Measurements from ENCODE around the gene MICAL3. TPM values are rescaled to one million over a fixed set of nuclear protein-coding genes. Genes with fewer than 3 reads are reported as not detected.

Gene MICAL3
- polyA plus RNA-seq, 2 of the 4 experiments (the other 2 are of a cell fraction), result 20.5 to 30.1 TPM

DNA sequence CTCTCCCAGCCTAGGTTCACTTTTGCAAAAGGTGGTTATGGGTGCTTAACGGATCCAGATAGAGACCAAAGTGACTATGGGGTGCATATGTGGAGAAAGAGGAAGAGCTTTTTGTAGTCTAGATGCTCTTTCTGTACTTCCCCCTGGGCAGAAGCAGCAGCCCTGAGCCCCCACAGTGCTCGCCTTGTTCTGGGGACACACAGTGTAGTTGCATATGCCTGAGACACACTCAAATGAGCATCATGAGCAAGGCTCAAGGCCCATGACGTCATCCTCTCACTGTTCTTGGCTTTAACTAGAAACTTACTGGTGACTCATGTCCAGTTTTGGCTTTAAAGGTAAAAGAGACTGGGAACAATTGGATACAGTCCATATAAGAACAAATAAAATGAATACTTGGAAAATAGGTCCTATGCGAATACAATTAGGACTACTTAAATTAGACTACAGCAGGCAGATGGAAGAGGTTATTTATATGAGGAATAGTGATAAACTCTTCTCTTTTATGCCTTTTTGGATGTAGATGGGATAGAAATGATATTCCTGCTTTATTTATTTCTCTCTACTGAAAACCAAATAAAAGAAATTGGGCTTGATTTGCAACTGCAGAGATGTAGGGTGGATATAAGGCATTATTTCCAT, 33.3 kb upstream of the MICAL3 start:
- POLR2A ChIA-PET, result no interaction called here
- no peak for TF ChIP-seq ESRRA (IDR thresholded peaks at IDR 0.05; ENCODE audit: borderline replicate concordance, low read length)
- TF ChIP-seq EHMT2 (IDR thresholded peaks at IDR 0.05; ENCODE audit: low read depth), result no peak
- no peak for TF ChIP-seq MYC (IDR thresholded peaks at IDR 0.05; ENCODE audit: borderline replicate concordance, low read length)
- no peak for TF ChIP-seq HOXB13 (CRISPR knock-in tag; IDR thresholded peaks at IDR 0.05; ENCODE audit: low read depth)
- TF ChIP-seq JUNB (IDR thresholded peaks at IDR 0.05), result peak; percentile 51
- TF ChIP-seq, protein P1, sequence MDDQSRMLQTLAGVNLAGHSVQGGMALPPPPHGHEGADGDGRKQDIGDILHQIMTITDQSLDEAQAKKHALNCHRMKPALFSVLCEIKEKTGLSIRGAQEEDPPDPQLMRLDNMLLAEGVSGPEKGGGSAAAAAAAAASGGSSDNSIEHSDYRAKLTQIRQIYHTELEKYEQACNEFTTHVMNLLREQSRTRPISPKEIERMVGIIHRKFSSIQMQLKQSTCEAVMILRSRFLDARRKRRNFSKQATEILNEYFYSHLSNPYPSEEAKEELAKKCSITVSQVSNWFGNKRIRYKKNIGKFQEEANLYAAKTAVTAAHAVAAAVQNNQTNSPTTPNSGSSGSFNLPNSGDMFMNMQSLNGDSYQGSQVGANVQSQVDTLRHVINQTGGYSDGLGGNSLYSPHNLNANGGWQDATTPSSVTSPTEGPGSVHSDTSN (IDR thresholded peaks at IDR 0.05), result no peak
- no peak for TF ChIP-seq SREBF2 (IDR thresholded peaks at IDR 0.05)
- TF ChIP-seq HEYL (CRISPR knock-in tag; IDR thresholded peaks at IDR 0.05), result no peak
- TF ChIP-seq, protein P2, sequence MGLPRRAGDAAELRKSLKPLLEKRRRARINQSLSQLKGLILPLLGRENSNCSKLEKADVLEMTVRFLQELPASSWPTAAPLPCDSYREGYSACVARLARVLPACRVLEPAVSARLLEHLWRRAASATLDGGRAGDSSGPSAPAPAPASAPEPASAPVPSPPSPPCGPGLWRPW (IDR thresholded peaks at IDR 0.05), result no peak
- TF ChIP-seq PHF8 (IDR thresholded peaks at IDR 0.05; ENCODE audit: borderline replicate concordance, low read depth), result no peak
- no peak for TF ChIP-seq HOXB5 (CRISPR knock-in tag; IDR thresholded peaks at IDR 0.05)
- peak; percentile 40; the same call in 1 of the 2 replicates for TF ChIP-seq FOSL2 (IDR thresholded peaks at IDR 0.05)
- peak; percentile 96 for TF ChIP-seq FOSL2 (CRISPR knock-in tag; IDR thresholded peaks at IDR 0.05)
- TF ChIP-seq, protein P3, sequence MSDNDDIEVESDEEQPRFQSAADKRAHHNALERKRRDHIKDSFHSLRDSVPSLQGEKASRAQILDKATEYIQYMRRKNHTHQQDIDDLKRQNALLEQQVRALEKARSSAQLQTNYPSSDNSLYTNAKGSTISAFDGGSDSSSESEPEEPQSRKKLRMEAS (IDR thresholded peaks at IDR 0.05), result 0 out of 2 replicates have a peak, but pooled peaks have one; percentile 33
- no peak for TF ChIP-seq ZC3H11A (IDR thresholded peaks at IDR 0.05)
- TF ChIP-seq, protein P4, sequence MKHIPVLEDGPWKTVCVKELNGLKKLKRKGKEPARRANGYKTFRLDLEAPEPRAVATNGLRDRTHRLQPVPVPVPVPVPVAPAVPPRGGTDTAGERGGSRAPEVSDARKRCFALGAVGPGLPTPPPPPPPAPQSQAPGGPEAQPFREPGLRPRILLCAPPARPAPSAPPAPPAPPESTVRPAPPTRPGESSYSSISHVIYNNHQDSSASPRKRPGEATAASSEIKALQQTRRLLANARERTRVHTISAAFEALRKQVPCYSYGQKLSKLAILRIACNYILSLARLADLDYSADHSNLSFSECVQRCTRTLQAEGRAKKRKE (CRISPR knock-in tag; IDR thresholded peaks at IDR 0.05; ENCODE audit: low read depth), result no peak
- no peak for TF ChIP-seq CHD4 (IDR thresholded peaks at IDR 0.05; ENCODE audit: borderline replicate concordance)
- Histone ChIP-seq H3K4me1 (peaks cover 71% of the 10 kb centered on the region), H3K27ac (peak overlapping the region; percentile 92 to 95), H3K4me3 (no peak overlapping the region), H3K4me2 (peak overlapping the region; percentile 72), H3K9me3 (no peaks in the 10 kb centered on the region)
- peak; percentile 68 to 79 for ATAC-seq
- CTCF ChIA-PET, result interaction anchor here (0.9 to 6.6 kb wide), 2 partner anchors 13 to 18 kb away, joined by 4 to 37 read pairs; no protein-coding TSS in a partner anchor
- no peak for FAIRE-seq
- 27% methylated on average over 4 of the region's 4 CpGs for WGBS (ENCODE audit: missing lambda C conversion rate)
- peak; percentile 60 to 85 for DNase-seq (ENCODE audit: low read depth in 1 of 2, low spot score in 1 of 2)

DNA sequence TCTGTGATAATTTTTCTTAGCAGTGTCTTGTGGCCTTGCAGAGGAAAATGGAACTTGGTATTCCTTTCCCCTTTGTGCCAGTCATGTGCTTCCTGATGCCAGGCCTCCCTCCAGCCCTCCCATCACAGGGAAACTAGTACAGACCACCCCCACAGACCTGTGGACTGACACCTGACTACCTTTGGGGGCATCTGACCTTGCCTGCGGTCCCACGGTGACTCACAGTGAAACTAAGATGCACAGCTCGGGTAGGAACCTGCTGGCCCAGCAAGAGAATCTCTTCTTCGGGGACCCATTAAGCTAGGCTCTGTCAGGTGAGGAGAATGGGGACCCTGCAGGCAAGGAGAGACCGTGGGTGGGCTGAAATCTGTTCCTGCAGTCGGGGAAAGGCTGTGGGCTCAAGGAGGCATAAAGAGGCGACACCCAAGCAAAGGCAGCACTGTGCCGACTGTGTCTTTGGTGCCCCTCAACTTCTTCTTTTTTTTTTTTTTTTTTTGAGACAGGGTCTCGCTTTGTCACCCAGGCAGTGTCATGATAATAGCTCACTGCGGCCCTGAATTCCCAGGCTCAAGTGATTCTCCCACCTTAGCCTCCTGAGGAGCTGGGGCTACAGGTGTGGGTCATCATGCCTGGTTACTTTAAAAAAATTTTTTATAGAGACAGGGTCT, 32.6 kb upstream of the MICAL3 start:
- 66% methylated on average over 7 of the region's 10 CpGs for WGBS (ENCODE audit: missing lambda C conversion rate)
- Histone ChIP-seq H3K9me3 (no peaks in the 10 kb centered on the region), H3K4me1 (peaks cover 64% of the 10 kb centered on the region), H3K4me3 (no peak overlapping the region), H3K27ac (peak overlapping the region; percentile 87 to 95), H3K4me2 (peak overlapping the region; percentile 72)
- ChIA-PET POLR2A (no interaction called here), CTCF (interaction anchor here (0.7 to 6.6 kb wide), 4 partner anchors 13 to 160 kb away, joined by 4 to 37 read pairs (median 5); no protein-coding TSS in a partner anchor)
- DNase-seq (ENCODE audit: low read depth in 1 of 2, low spot score in 1 of 2), result no peak
- ATAC-seq, result no peak
- FAIRE-seq, result no peak
- TF ChIP-seq, protein P5, sequence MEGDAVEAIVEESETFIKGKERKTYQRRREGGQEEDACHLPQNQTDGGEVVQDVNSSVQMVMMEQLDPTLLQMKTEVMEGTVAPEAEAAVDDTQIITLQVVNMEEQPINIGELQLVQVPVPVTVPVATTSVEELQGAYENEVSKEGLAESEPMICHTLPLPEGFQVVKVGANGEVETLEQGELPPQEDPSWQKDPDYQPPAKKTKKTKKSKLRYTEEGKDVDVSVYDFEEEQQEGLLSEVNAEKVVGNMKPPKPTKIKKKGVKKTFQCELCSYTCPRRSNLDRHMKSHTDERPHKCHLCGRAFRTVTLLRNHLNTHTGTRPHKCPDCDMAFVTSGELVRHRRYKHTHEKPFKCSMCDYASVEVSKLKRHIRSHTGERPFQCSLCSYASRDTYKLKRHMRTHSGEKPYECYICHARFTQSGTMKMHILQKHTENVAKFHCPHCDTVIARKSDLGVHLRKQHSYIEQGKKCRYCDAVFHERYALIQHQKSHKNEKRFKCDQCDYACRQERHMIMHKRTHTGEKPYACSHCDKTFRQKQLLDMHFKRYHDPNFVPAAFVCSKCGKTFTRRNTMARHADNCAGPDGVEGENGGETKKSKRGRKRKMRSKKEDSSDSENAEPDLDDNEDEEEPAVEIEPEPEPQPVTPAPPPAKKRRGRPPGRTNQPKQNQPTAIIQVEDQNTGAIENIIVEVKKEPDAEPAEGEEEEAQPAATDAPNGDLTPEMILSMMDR (IDR thresholded peaks at IDR 0.05), result no peak
- TF ChIP-seq, protein P6, sequence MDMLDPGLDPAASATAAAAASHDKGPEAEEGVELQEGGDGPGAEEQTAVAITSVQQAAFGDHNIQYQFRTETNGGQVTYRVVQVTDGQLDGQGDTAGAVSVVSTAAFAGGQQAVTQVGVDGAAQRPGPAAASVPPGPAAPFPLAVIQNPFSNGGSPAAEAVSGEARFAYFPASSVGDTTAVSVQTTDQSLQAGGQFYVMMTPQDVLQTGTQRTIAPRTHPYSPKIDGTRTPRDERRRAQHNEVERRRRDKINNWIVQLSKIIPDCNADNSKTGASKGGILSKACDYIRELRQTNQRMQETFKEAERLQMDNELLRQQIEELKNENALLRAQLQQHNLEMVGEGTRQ (IDR thresholded peaks at IDR 0.05), result no peak
- TF ChIP-seq JUN (IDR thresholded peaks at IDR 0.05) (no peak), JUNB (IDR thresholded peaks at IDR 0.05) (no peak), POLR2AphosphoS2 (conservative IDR thresholded peaks at IDR 0.05; ENCODE audit: low read length) (no peak), CHD2 (IDR thresholded peaks at IDR 0.05; ENCODE audit: low read length, partially characterized antibody) (no peak), CHD4 (IDR thresholded peaks at IDR 0.05; ENCODE audit: borderline replicate concordance) (no peak), MAFK (IDR thresholded peaks at IDR 0.05; ENCODE audit: partially characterized antibody) (no peak), HOXB5 (CRISPR knock-in tag; IDR thresholded peaks at IDR 0.05) (no peak), RAD21 (conservative IDR thresholded peaks at IDR 0.05 in 1 of 2, IDR thresholded peaks at IDR 0.05 in 1 of 2) (no peak), PHF8 (IDR thresholded peaks at IDR 0.05; ENCODE audit: borderline replicate concordance, low read depth) (no peak), ZSCAN20 (CRISPR knock-in tag; IDR thresholded peaks at IDR 0.05) (no peak), ZFP36 (IDR thresholded peaks at IDR 0.05; ENCODE audit: borderline replicate concordance, partially characterized antibody) (no peak), FOSB (CRISPR knock-in tag; IDR thresholded peaks at IDR 0.05) (no peak), NFE2L2 (conservative IDR thresholded peaks at IDR 0.05; ENCODE audit: low read length) (no peak)
- TF ChIP-seq, protein P7, sequence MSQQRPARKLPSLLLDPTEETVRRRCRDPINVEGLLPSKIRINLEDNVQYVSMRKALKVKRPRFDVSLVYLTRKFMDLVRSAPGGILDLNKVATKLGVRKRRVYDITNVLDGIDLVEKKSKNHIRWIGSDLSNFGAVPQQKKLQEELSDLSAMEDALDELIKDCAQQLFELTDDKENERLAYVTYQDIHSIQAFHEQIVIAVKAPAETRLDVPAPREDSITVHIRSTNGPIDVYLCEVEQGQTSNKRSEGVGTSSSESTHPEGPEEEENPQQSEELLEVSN (IDR thresholded peaks at IDR 0.05; ENCODE audit: borderline replicate concordance, low read depth), result no peak
